Activated gamma-delta T cell (primary cell): ENCODE measurements around the gene SLC12A6.

Source experiments
- DNase-seq: peaks from one replicate; lab custom pipeline; 2025; lab: John Stamatoyannopoulos, UW

SLC12A6 gene

GRCh38 chr15:34330279-34330678, 7.3 kb downstream of the SLC12A6 start:
- no peak for DNase-seq

DNA sequence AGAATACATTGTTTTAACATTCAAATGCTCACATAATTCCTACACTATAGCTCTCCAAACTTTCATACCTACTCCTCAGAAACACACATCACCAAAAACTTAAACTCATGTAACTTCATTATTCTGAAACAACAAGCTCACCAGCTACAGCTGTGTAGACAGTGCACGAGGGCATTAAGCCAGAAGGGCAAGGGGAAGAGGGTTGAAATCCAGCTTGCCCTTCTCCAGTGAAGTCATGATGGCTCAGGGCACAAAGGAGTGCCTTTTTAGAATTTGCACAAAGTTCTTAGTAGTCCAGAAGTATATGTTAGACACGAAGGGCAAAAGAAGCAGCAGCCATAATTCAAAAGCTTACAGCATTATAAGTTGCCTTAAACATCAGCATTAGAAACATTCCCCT, 8.6 kb downstream of the SLC12A6 start:
- DNase-seq: no peak

GRCh38 chr15:34327906-34328305, 9.7 kb downstream of the SLC12A6 start:
- DNase-seq: no peak

GRCh38 chr15:34325368-34325767, 12.2 kb downstream of the SLC12A6 start:
- DNase-seq: no peak

DNA sequence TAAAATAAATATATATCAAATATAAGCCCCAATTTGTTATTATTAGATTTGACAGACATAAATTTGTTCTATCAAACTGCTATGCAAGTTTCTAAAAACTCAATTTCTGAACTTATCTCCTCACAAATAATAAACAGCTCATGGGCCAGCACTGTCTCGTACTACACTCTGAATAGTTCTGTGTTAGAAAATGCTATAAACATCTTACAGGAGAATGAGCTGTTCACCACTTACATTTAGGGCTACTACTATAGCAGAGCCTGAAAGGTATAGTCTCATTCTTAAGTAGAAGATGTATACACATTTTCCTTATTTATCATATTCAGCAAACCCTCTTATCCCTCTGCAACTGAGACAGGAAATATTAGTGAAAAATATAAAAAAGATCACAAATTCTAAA, 12.6 kb downstream of the SLC12A6 start:
- DNase-seq: no peak

GRCh38 chr15:34323217-34323616, 14.4 kb downstream of the SLC12A6 start:
- DNase-seq: no peak

GRCh38 chr15:34318277-34319079, 19.1 kb downstream of the SLC12A6 start:
- no peak for DNase-seq

DNA sequence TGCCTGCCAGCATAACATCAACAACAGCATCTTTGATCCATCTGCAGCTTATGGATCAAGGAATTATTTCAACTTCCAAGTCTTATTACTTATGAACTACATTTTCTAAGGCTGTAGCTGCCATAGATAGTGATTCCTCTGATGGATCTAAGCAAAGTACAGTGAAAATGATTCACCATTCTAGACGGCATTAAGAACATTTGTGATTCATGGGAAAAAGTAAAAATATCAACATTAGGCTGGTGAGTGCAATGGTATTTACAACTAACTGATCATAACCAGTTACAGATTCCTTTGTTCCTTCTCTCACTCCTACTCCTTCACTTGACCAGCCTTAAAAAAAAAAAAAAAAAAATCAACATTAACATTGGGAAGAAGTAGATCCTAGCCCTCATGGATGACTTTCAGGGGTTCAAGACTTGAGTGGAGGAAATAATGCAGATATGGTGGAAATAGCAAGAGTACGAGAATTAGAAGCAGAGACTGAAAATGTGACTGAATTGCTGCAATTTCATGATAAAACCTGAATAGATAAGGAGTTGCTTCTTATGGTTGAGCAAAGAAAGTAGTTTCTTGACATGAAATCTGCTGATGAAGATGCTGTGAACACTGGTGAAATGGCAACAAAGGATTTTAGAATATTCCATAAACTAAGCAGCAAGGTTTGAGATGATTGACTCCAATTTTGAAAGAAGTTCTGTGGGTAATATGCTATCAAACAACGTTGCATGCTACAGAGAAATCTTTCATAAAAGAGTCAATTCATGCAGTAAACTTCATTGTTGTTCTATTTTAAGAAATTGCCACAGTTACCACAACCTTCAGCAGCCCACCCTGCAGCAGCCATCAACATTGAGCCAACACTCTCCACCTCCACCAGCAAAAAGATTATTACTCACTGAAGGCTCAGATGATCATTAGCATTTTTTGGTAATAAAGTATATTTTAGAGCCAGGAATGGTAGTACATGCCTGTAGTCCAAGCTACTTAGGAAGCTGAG, 22.8 kb downstream of the SLC12A6 start:
- no peak for DNase-seq

DNA sequence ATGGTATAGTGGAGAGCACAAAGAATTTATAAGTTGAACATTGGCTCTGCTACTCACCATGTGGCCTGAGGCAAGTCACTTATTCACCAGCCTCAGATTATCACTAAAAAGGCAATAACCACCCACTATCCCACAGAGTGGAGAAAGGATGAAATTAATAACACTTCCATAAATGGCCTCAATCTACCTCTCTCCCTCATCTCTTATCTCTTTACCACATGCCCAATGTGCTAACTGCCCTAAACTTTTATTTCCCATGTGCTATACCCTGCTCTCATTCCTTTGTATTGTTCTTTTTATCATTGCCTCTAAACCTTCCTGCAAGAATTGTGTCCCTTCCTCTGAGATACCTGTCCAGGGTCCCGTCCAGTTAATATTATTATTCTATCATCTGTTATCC, 26.0 kb downstream of the SLC12A6 start:
- no peak for DNase-seq

DNA sequence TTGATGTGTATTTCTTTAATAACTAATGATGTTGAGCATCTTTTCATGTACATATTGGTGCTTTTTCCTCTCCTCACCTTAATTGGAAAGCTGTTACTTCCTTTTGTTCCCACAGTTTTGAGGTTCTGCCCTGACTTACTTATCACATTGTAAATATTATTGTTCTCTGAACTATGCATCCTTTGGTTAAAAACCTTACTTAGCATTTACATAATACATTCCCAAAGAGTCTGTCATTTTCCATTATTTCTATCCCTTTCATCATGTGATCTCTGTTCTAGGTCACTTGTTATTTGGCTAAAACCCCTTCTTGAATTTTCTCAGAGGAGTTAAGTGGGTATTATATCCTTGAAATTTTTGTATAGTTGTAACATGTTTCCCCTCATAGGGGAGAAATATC, 33.0 kb downstream of the SLC12A6 start:
- no peak for DNase-seq

DNA sequence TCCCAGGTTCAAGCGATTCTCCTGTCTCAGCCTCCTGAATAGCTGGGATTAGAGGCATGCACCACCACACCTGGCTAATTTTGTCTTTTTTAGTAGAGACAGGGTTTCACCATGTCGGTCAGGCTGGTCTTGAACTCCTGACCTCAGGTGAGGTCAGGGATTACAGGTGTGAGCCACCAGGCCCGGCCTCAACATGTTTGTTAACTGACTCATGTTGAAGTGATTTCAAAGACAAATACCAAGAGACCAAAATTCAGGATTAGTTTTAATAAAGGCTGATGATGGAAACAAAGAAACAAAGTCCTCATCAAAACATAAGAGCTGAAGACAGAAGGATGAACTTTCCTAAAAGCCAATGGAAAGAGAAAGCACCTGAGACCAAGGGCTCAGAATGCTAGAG, 36.5 kb downstream of the SLC12A6 start:
- no peak for DNase-seq

DNA sequence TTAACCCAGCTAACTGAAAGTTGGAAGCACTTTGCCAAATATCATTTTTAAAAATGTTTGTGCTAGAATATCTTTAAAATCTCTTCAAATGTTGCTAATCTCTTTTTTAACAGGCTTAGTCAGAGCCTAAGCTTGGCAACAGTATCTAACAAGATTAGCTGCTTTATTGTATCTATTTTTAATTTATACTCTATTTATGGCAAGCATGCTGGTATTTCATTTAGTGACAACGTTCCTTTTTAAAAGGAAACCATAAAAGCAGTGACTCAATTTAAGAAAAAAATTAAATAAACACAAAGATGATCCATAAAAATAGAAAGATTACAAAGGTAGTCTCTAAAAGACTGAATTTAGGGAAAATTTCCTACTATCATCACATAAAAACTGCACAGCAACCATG, 40.5 kb downstream of the SLC12A6 start:
- DNase-seq: no peak

DNA sequence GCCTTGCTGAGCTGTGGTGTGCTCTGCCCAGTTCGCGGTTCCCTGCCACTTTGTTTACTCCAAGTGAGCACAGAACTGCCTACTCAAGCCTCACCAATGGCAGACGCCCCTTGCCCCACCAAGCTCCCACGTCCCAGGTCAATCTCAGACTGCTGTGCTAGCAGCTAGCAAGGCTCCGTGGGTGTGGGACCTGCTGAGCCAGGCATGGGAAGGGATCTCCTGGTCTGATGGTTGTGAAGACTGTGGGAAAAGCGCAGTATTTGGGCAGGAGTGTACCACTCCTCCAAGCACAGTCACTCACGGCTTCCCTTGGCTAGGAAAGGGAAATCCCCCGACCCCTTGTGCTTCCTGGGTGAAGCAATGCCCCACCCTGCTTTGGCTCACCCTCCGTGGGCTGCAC, 45.0 kb downstream of the SLC12A6 start:
- DNase-seq: no peak

DNA sequence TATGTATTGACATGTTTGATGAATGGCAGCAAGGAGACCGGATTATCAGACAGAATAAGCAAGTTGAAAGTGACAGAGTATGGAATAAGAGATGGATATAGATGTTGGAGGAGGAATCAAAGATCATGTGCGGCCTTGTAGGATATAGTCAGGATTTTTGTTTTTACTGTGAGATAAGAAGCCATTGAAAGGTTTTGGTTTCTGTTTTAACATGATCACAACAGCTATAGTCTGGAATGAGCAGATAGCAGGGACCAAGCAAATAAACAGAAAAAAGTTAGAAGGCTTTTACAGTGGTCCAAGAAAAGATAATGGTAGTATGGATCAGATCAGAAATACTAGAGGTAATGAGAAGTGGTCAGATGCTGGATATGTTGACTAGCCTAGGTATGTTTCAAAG, 52.6 kb downstream of the SLC12A6 start:
- DNase-seq: no peak

DNA sequence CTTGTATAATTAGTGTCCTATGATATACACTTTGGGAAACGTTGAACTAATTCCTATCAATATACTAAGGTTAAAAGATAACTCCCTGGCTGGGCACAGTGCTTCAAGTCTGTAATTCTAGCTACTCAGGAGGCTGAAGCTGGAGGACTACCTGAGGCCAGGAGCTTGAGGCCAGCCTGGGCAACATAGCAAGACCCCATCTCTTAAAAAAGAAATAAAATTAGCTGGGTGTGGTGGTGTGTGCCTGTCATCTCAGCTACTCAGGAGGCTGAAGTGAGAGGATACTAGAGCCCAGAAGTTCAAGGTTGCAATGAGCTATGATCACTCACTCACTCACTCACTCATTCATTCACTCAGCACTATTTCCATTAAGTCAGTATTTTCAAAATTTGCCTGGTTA, 55.2 kb downstream of the SLC12A6 start:
- no peak for DNase-seq

DNA sequence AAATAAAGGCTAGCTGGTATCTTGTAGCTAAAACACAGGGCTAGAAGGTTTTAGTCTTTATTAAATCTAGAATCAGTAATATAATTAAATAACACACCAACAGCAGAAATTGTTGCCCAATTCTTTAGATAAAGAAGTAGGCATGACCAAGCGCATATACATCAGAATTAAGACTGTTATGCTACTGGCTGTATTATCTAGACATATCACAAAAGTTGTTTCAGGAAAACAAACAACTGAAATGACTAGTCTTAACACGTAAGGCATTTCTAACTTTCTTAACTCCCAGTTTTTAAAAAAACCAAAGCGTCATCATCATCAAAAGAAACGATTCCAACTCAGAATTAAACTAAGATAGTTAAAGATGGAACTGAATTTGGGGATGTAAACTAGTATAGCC, 57.4 kb downstream of the SLC12A6 start:
- DNase-seq: no peak

DNA sequence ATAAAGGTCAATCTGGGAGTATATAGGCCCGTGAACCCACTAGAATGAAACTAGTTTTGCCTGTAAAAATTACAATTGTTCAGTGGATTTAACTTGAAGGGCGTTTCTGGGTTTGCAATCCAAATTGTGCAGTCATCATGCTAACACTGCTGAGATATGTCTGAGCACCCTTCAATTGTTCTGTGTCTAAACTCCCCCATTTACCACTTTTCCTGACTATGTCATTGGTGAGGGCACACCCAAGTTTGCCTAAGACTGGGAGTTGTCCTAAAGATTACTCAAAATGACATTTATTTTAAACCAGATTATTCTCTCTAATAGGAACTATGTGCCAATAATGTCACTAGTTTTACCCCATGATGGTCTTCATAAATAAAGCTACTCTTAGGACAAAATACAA, 58.2 kb downstream of the SLC12A6 start:
- DNase-seq: no peak

- DNase-seq: no peak
Observed at GRCh38 chr15:34275721-34276120, 61.9 kb downstream of the SLC12A6 start.

- DNase-seq: no peak
Observed at GRCh38 chr15:34275154-34275553, 62.4 kb downstream of the SLC12A6 start.

GRCh38 chr15:34271493-34271892, 66.1 kb downstream of the SLC12A6 start:
- DNase-seq: no peak

DNA sequence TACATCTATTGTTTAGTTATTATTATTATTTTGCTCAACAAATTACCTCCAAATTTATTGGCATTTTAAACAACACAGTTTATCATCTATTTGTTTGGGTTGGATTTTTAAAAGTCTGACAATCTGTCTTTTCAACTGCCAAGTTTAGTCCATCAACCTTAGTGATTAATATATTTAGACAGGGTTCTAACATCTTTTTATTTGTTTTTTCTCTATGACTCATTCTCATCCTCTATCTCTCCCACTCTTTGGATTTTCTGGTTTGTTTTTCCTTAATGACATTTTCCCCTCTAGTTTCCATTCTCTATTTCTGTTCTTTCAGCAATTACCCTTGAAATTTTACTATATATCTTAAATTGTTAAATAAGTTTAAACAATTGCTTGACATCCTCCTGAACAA, 70.8 kb downstream of the SLC12A6 start:
- DNase-seq: no peak

GRCh38 chr15:34264076-34264475, 73.5 kb downstream of the SLC12A6 start:
- DNase-seq: no peak

DNA sequence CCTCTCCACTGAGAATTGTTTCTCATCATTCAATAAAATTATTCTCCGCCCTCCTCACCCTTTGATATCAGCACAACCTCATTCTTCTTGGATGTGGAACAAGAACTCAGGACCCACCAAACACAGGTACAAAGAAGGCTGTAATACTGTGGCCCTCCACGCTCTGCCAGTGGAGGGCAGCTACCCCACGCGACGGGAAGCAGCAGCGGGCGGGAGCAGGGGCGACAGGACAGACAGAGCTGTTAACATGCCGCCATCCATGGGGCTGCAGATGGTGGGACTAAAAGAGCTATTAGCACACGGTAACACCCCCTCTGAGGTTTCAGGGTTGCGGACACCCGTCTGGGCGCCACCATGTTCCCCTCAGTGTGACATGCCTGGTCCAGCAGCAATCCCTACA, 75.2 kb downstream of the SLC12A6 start:
- DNase-seq: no peak
